HepG2 (cell line): ENCODE results near the gene ZNF451. TPM values are rescaled to one million over a fixed set of nuclear protein-coding genes. Genes with fewer than 3 reads are reported as not detected.

Source experiments
- ATAC-seq: fragments of 200-7000 bp; cut with Tn5 transposase; 3 replicates; pipeline ENCODE4 v1.9.1; 2020; ENCODE audit warnings: mild to moderate bottlenecking, moderate library complexity
- BruUV-seq: library from RNA; stranded (reverse); fragments of 400-500 nt; replicated peaks from 2 replicates; lab custom pipeline; 2021; lab: Mats Ljungman, UMichigan
- CTCF ChIA-PET: fragments of 300-600 bp; formaldehyde crosslinking; extraction: SDS; loops from one replicate; lab custom pipeline; 2021; ENCODE audit warnings: low total read pairs, inconsistent platforms, low intra/inter-chr PET ratio; lab: Yijun Ruan, JAX
- POLR2A ChIA-PET: fragments of 350-600 bp; sonication (Branson Sonifier 250); formaldehyde crosslinking; loops from one replicate; lab custom pipeline; 2020; ENCODE audit warnings: antibody characterized with exemption, inconsistent platforms; lab: Yijun Ruan, JAX
- DNase-seq: peaks from one replicate; pipeline ENCODE4 v3.0.0-alpha.2; 2015; ENCODE audit warnings: low spot score
- FAIRE-seq: peaks from 3 replicates; lab custom pipeline; 2011; peaks lifted over from hg19 to GRCh38; lab: Jason Lieb, UNC
- H2AFZ ChIP-seq: one replicate; pipeline ENCODE4 v1.6.1; 2011; ENCODE audit warnings: low read length, inconsistent platforms
- H3K27ac ChIP-seq: fragments of 300-600 bp; 3 replicates; pipeline ENCODE4 v1.8.0; 2011; ENCODE audit warnings: mixed run types, mild to moderate bottlenecking, mixed read lengths, low read length, inconsistent platforms; ENCODE audit not compliant: insufficient read depth; ENCODE audit errors: extremely low read length
- H3K27me3 ChIP-seq, 2 experiments: fragments of 200-600 bp in 1 of 2; 2 replicates in 1 of 2; 3 replicates in 1 of 2; pipeline versions ENCODE4 v1.6.0 to v1.8.0; 2011; ENCODE audit warnings: low read length in 2 of 2, mild to moderate bottlenecking in 2 of 2, moderate library complexity in 2 of 2, inconsistent platforms in 1 of 2; ENCODE audit not compliant: insufficient read depth in 2 of 2, control insufficient read depth in 1 of 2
- H3K36me3 ChIP-seq, 2 experiments: fragments of 200-600 bp in 1 of 2; replicated peaks in 1 of 2; 2 replicates in 1 of 2; 3 replicates in 1 of 2; pipeline versions ENCODE4 v1.5.1 to v1.8.0; 2011; ENCODE audit warnings: low read length in 2 of 2, inconsistent platforms in 1 of 2; ENCODE audit not compliant: insufficient read depth in 2 of 2, control insufficient read depth in 1 of 2
- H3K4me1 ChIP-seq: 2 replicates; pipeline ENCODE4 v1.5.1; 2012; ENCODE audit warnings: low read length, inconsistent platforms; ENCODE audit not compliant: insufficient read depth
- H3K4me2 ChIP-seq: 2 replicates; pipeline ENCODE4 v1.6.0; 2011; ENCODE audit warnings: low read depth, low read length, inconsistent platforms
- H3K4me3 ChIP-seq, 3 experiments: fragments of 200-600 bp in 1 of 3; sonication (generic), shearing (Covaris generic) in 1 of 3; replicated peaks in 1 of 3; 2 replicates each; pipeline ENCODE4 v1.5.1; 2011 to 2016; ENCODE audit warnings: low read length in 3 of 3, inconsistent platforms in 2 of 3, low read depth in 2 of 3, mild to moderate bottlenecking in 2 of 3, control low read depth in 1 of 3, mixed read lengths in 1 of 3; ENCODE audit not compliant: insufficient read depth in 1 of 3
- H3K79me2 ChIP-seq: one replicate; pipeline ENCODE4 v1.6.1; 2011; ENCODE audit warnings: low read length, inconsistent platforms; ENCODE audit not compliant: insufficient read depth
- H3K9ac ChIP-seq: 2 replicates; pipeline ENCODE4 v1.6.0; 2011; ENCODE audit warnings: mild to moderate bottlenecking, low read depth, low read length, inconsistent platforms; ENCODE audit not compliant: insufficient read depth
- H3K9me3 ChIP-seq: 2 replicates; pipeline ENCODE4 v1.5.1; 2012; ENCODE audit warnings: mild to moderate bottlenecking, low read length
- H4K20me1 ChIP-seq: 2 replicates; pipeline ENCODE4 v1.6.0; 2011; ENCODE audit warnings: inconsistent platforms, mild to moderate bottlenecking, low read length, moderate library complexity; ENCODE audit not compliant: insufficient read depth
- ARID2 ChIP-seq: sonication (generic); formaldehyde crosslinking; IDR thresholded peaks from 2 replicates; pipeline ENCODE4 v1.8.1; 2022; ENCODE audit warnings: mild to moderate bottlenecking, missing genetic modification reagents, borderline replicate concordance
- MTERF4 ChIP-seq: sonication (generic); formaldehyde crosslinking; IDR thresholded peaks from 2 replicates; pipeline ENCODE4 v1.8.0; 2023; ENCODE audit warnings: mild to moderate bottlenecking, missing genetic modification reagents
- MXI1 ChIP-seq: IDR thresholded peaks from 3 replicates; pipeline ENCODE4 v1.6.1; 2012; ENCODE audit warnings: low read depth, low read length, inconsistent platforms, borderline replicate concordance
- MYNN ChIP-seq: sonication (generic); formaldehyde crosslinking; IDR thresholded peaks from 2 replicates; pipeline ENCODE4 v1.4.0; 2020; ENCODE audit warnings: mild to moderate bottlenecking, low read depth, missing genetic modification reagents
- NCOA1 ChIP-seq: sonication (generic); formaldehyde crosslinking; IDR thresholded peaks from 2 replicates; pipeline ENCODE4 v1.9.0; 2021; ENCODE audit warnings: missing genetic modification reagents
- PAF1 ChIP-seq: IDR thresholded peaks from 2 replicates; pipeline ENCODE4 v1.6.1; 2016; ENCODE audit warnings: missing genetic modification reagents, missing compliant biosample characterization
- SP140L ChIP-seq: sonication (generic); formaldehyde crosslinking; IDR thresholded peaks from 2 replicates; pipeline ENCODE4 v1.4.0; 2020; ENCODE audit warnings: missing genetic modification reagents, borderline replicate concordance
- THAP9 ChIP-seq: sonication (generic); formaldehyde crosslinking; IDR thresholded peaks from 2 replicates; pipeline ENCODE4; 2020; ENCODE audit warnings: missing genetic modification reagents, mild to moderate bottlenecking, borderline replicate concordance
- ZBTB4 ChIP-seq: sonication (generic); formaldehyde crosslinking; IDR thresholded peaks from 2 replicates; pipeline ENCODE4 v1.4.0; 2020; ENCODE audit warnings: missing genetic modification reagents, mild to moderate bottlenecking, borderline replicate concordance
- ZFP41 ChIP-seq: sonication (generic); formaldehyde crosslinking; IDR thresholded peaks from 2 replicates; pipeline ENCODE4 v1.4.0; 2020; ENCODE audit warnings: mild to moderate bottlenecking, missing genetic modification reagents, borderline replicate concordance
- ZNF317 ChIP-seq: sonication (generic); formaldehyde crosslinking; IDR thresholded peaks from 2 replicates; pipeline ENCODE4 v1.5.0; 2020; ENCODE audit warnings: mild to moderate bottlenecking, missing genetic modification reagents
- ZNF337 ChIP-seq: sonication (generic); formaldehyde crosslinking; IDR thresholded peaks from 2 replicates; pipeline ENCODE4 v1.5.1; 2020; ENCODE audit warnings: missing genetic modification reagents, low read depth, mild to moderate bottlenecking, borderline replicate concordance
- in situ Hi-C: cut with HindIII; loops from 2 replicates; pipeline ENCODE4 v1.10.0; 2017; ENCODE audit warnings: low pct_unique_long_range_greater_than_20kb; ENCODE audit not compliant: extremely low pct_ligation_motif_present
- intact Hi-C: fragments of 100-400 bp; cut with micrococcal nuclease; formaldehyde crosslinking; loops from one replicate; pipeline ENCODE4 v1.10.0; 2022; ENCODE audit not compliant: unreplicated experiment
- polyA plus RNA-seq, 8 experiments: library from polyadenylated mRNA; depleted of rRNA in 3 of 8; stranded (reverse) in 7 of 8; unstranded in 1 of 8; fragments of >200 nt; fragmentation: Illumina TruSeq in 4 of 8; extraction: Trizol in 4 of 8; gene quantifications; 2 replicates each; pipeline versions ENCODE4 v1.2.1 to v1.2.3, GENCODE V29; 2011 to 2016; ENCODE audit warnings: low read depth in 4 of 8, missing spikeins in 1 of 8, mixed read lengths in 1 of 8; ENCODE audit not compliant: insufficient read depth in 1 of 8
- total RNA-seq, 5 experiments: library from RNA; depleted of rRNA; stranded (reverse); fragments of >200 nt; fragmentation: Illumina TruSeq; extraction: Trizol; gene quantifications; 2 replicates each; pipeline ENCODE4 v1.2.3, GENCODE V29; 2016; ENCODE audit warnings: low read depth in 1 of 5

The ZNF451 gene
- total and polyA plus RNA-seq, 2 of the 13 experiments (the other 11 are each of a cell fraction or from before 2014, with no cell fraction given) = 32.1 to 65.7 TPM

DNA sequence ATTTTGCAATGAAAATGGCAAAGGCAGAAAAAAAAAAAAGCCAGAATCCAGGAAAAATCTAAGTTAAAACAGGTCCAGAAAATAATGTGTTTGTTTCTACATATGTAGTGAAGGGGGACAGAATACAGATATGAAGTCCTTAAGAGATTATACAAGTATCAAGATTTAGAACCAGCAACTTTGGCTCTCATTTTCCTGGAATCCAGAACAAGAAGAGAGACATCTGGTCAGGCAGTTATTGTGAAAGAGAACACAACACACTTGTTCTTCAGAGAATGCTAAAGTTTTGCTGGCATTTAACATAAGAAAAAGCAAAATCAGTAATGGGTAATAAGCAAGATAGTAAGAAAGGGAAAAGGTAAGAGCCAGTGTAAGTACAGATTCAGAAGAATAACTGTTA, 103.2 kb downstream of the ZNF451 start:
- no peaks in the 10 kb centered on the region for H3K4me1 ChIP-seq
- H3K27me3 ChIP-seq = no peaks in the 10 kb centered on the region
- CTCF ChIA-PET = no interaction called here
- no peaks in the 10 kb centered on the region for H4K20me1 ChIP-seq
- DNase-seq = no peak
- H3K36me3 ChIP-seq = peaks cover 4 to 16% of the 10 kb centered on the region in 2 experiments; a peak in 3 of 5 replicates
- TF ChIP-seq MTERF4 (CRISPR knock-in tag) (no peak), ZNF337 (CRISPR knock-in tag) (no peak), MXI1 (no peak), ARID2 (no peak), SP140L (CRISPR knock-in tag) (no peak), NCOA1 (CRISPR knock-in tag) (no peak), ZFP41 (CRISPR knock-in tag) (no peak), MYNN (CRISPR knock-in tag) (no peak), THAP9 (no peak), ZBTB4 (CRISPR knock-in tag) (no peak), ZNF317 (CRISPR knock-in tag) (no peak), PAF1 (CRISPR knock-in tag) (no peak)
- TF ChIP-seq, all 625 proteins: peak for 0
- FAIRE-seq (no peak), ATAC-seq (no peak)
- Histone ChIP-seq H3K27ac (no peak overlapping the region), H3K4me3 (no peak overlapping the region), H2AFZ (no peak overlapping the region), H3K9me3 (no peaks in the 10 kb centered on the region), H3K9ac (no peak overlapping the region), H3K79me2 (no peaks in the 10 kb centered on the region), H3K4me2 (no peak overlapping the region)
- intact Hi-C loops (no loop called here), in situ Hi-C loops (no loop called here)
- no TSS peak for BruUV-seq
- POLR2A ChIA-PET = no interaction called here
